Lung (tissue), 12 donors: ENCODE data around the gene WDR1. TPM values are rescaled to one million over a fixed set of nuclear protein-coding genes. Genes with fewer than 3 reads are reported as not detected.

Experiments used
- ATAC-seq: fragments of 200-7000 bp; cut with Tn5 transposase; one replicate; pipeline ENCODE4 v1.9.1; 2020; ENCODE audit warnings: moderate number of reproducible peaks; ENCODE audit not compliant: insufficient read depth, low FRiP score
- DNase-seq, 3 donors: peaks; one replicate each; pipeline ENCODE4 v3.0.0-alpha.2; 2013 to 2017
- H3K27ac ChIP-seq, 2 donors: one replicate each; pipeline ENCODE4 v1.5.1; 2013; ENCODE audit warnings: mild to moderate bottlenecking in 2 of 2, moderate library complexity in 2 of 2, control low read depth in 1 of 2, inconsistent platforms in 1 of 2, low read depth in 1 of 2, low read length in 1 of 2
- H3K27me3 ChIP-seq, 3 donors: one replicate each; pipeline ENCODE4 v1.5.1; 2013; ENCODE audit warnings: low read length in 2 of 3; ENCODE audit not compliant: control insufficient read depth in 3 of 3, insufficient read depth in 3 of 3
- H3K36me3 ChIP-seq, 4 donors: one replicate each; pipeline ENCODE4 v1.5.1; 2013; ENCODE audit warnings: low read length in 4 of 4, mild to moderate bottlenecking in 1 of 4, moderate library complexity in 1 of 4; ENCODE audit not compliant: control insufficient read depth in 4 of 4, insufficient read depth in 4 of 4
- H3K4me1 ChIP-seq, 5 donors: one replicate each; pipeline ENCODE4 v1.5.1; 2013; ENCODE audit warnings: low read length in 5 of 5, mild to moderate bottlenecking in 2 of 5, moderate library complexity in 1 of 5; ENCODE audit not compliant: control insufficient read depth in 5 of 5, insufficient read depth in 5 of 5
- H3K4me3 ChIP-seq: one replicate; pipeline ENCODE4 v1.5.1; 2013; ENCODE audit warnings: mild to moderate bottlenecking, control low read depth, moderate library complexity
- H3K9ac ChIP-seq, 2 donors: one replicate each; pipeline ENCODE4 v1.5.1; 2013; ENCODE audit warnings: low read length in 2 of 2, control low read depth in 1 of 2; ENCODE audit not compliant: insufficient read depth in 1 of 2
- H3K9me3 ChIP-seq, 4 donors: one replicate each; pipeline ENCODE4 v1.5.1; 2013; ENCODE audit warnings: low read length in 3 of 4, mild to moderate bottlenecking in 1 of 4, moderate library complexity in 1 of 4; ENCODE audit not compliant: control insufficient read depth in 4 of 4, insufficient read depth in 3 of 4
- CTCF ChIP-seq: IDR thresholded peaks from 2 replicates; pipeline ENCODE4 v1.5.1; 2012; ENCODE audit warnings: mild to moderate bottlenecking; ENCODE audit errors: control extremely low read depth, extremely low read depth
- WGBS, 2 donors: extraction: QIAGEN DNeasy Blood & Tissue Kit; methylation state at CpG; one replicate each; pipeline ENCODE4 v1.1.7; 2013; 5-methylcytosine and 5-hydroxymethylcytosine counted together
- polyA plus RNA-seq, 2 donors: library from polyadenylated mRNA; stranded (reverse); fragments of 200-250 nt; gene quantifications; one replicate each; pipeline ENCODE4 v1.2.1, GENCODE V29; 2013
- total RNA-seq, 2 donors: library from RNA; depleted of rRNA in 1 of 2; stranded (reverse); fragments of >200 nt in 1 of 2; gene quantifications; one replicate each; pipeline ENCODE4 v1.2.1, GENCODE V29; 2014 to 2021
- donor health status: control.
- donor health status: control.
- donor health status: Bipolar disorder and iron deficiency.
- donor health status: healthy.
- donor health status: DM: yes; HTN: yes; CAD: no.

The WDR1 gene
- total and polyA plus RNA-seq, 4 donors = 72.0 to 325 (median 205) TPM

- ATAC-seq = no peak
- H3K4me1 ChIP-seq = peaks cover 0 to 15% (median 3%) of the 10 kb centered on the region in 5 donors
- H3K9me3 ChIP-seq = no peaks in the 10 kb centered on the region
- no peak overlapping the region for H3K9ac ChIP-seq
- DNase-seq = no peak
- H3K36me3 ChIP-seq = no peaks in the 10 kb centered on the region
- TF ChIP-seq CTCF = no peak
- WGBS, 2 donors = 80 to 93% methylated on average over 10 of the region's 10 CpGs
- H3K27me3 ChIP-seq = no peaks in the 10 kb centered on the region
- H3K4me3 ChIP-seq = no peak overlapping the region
- no peak overlapping the region for H3K27ac ChIP-seq
Measured at GRCh38 chr4:10036807-10037342, 79.7 kb downstream of the WDR1 start.

GRCh38 chr4:10035130-10035529 is 81.5 kb downstream of the WDR1 start:
- H3K4me3 ChIP-seq = no peak overlapping the region
- H3K27me3 ChIP-seq = no peaks in the 10 kb centered on the region
- ATAC-seq (no peak), DNase-seq (no peak)
- H3K9me3 ChIP-seq = no peaks in the 10 kb centered on the region
- no peak overlapping the region for H3K9ac ChIP-seq
- no peak overlapping the region for H3K27ac ChIP-seq
- no peak for TF ChIP-seq CTCF
- H3K36me3 ChIP-seq = no peaks in the 10 kb centered on the region
- WGBS, 2 donors = 72 to 78% methylated on average over 6 of the region's 6 CpGs
- peaks cover 0 to 29% (median 3%) of the 10 kb centered on the region in 5 donors for H3K4me1 ChIP-seq

GRCh38 chr4:10034612-10035104 is 81.9 kb downstream of the WDR1 start:
- DNase-seq (no peak), ATAC-seq (no peak)
- Histone ChIP-seq H3K4me3 (no peak overlapping the region), H3K27me3 (no peaks in the 10 kb centered on the region), H3K36me3 (no peaks in the 10 kb centered on the region), H3K27ac (no peak overlapping the region), H3K9ac (no peak overlapping the region), H3K4me1 (peaks cover 0 to 29% (median 3%) of the 10 kb centered on the region in 5 donors), H3K9me3 (no peaks in the 10 kb centered on the region)
- WGBS, 2 donors = 91 to 95% methylated on average over 5 of the region's 5 CpGs
- no peak for TF ChIP-seq CTCF

- no peak overlapping the region for H3K27ac ChIP-seq
- no peak for TF ChIP-seq CTCF
- H3K4me3 ChIP-seq = no peak overlapping the region
- 85 to 94% methylated on average over 10 of the region's 10 CpGs for WGBS, 2 donors
- DNase-seq (no peak), ATAC-seq (no peak)
- no peak overlapping the region for H3K9ac ChIP-seq
- peaks cover 0 to 29% (median 3%) of the 10 kb centered on the region in 5 donors for H3K4me1 ChIP-seq
- no peaks in the 10 kb centered on the region for H3K27me3 ChIP-seq
- no peaks in the 10 kb centered on the region for H3K9me3 ChIP-seq
- H3K36me3 ChIP-seq = no peaks in the 10 kb centered on the region
Measured at GRCh38 chr4:10034136-10034535, 82.5 kb downstream of the WDR1 start.
